Left cardiac atrium (tissue), 4 donors: Measurements from ENCODE around the gene OSBPL5. TPM values are rescaled to one million over a fixed set of nuclear protein-coding genes. Genes with fewer than 3 reads are reported as not detected.

Experiments
- ATAC-seq, 2 donors: fragments of 200-7000 bp; cut with Tn5 transposase; one replicate each; pipeline ENCODE4 v1.9.1; 2020; ENCODE audit warnings: mild to moderate bottlenecking in 2 of 2, moderate library complexity in 2 of 2
- DNase-seq: peaks from one replicate; pipeline ENCODE4 v3.0.0-alpha.2; 2020
- intact Hi-C, 2 donors: fragments of 100-400 bp; cut with DNase I; formaldehyde crosslinking; loops; one replicate each; pipeline versions ENCODE4 v1.14.1 to v1.15.1; 2022 to 2023
- total RNA-seq, 2 donors: library from RNA; stranded (reverse); fragmentation: NEBNext Ultra II Directional; extraction: Animal tissue kit (Norgen Biotek cat#: 25700); gene quantifications; one replicate each; pipeline ENCODE4 v1.2.1, GENCODE V29; 2021
- donor health status: DM: no; HTN: yes; CAD: no.
- donor health status: DM: no; HTN: yes; CAD: no; lungs with severe emphysema.
- donor health status: DM: yes; HTN: yes; CAD: no.
- donor health status: Dilated cardiomyopathy.

The OSBPL5 gene
- total RNA-seq, 2 donors from 2014 or later = 17.3 to 21.0 TPM

- intact Hi-C loops = no loop called here
- DNase-seq = no peak
These were observed 68.1 kb downstream of the OSBPL5 start for GRCh38 chr11:3096909-3097530.

GRCh38 chr11:3095712-3096361 lies 69.3 kb downstream of the OSBPL5 start:
- intact Hi-C loops = no loop called here
- peak; percentile 56 for DNase-seq
- ATAC-seq = peak; percentile 27 to 50

More at GRCh38 chr11:3096909-3097530, 68.1 kb downstream of the OSBPL5 start:
- ATAC-seq = no peak

GRCh38 chr11:3094223-3094824 lies 70.8 kb downstream of the OSBPL5 start:
- ATAC-seq (no peak), DNase-seq (no peak)
- intact Hi-C loops = no loop called here

GRCh38 chr11:3093281-3094191 lies 71.6 kb downstream of the OSBPL5 start:
- no peak for DNase-seq
- no peak for ATAC-seq
- intact Hi-C loops = no loop called here

GRCh38 chr11:3092603-3093141 lies 72.4 kb downstream of the OSBPL5 start:
- DNase-seq (no peak), ATAC-seq (no peak)
- intact Hi-C loops = no loop called here

- intact Hi-C loops = loop anchor here (1.0 to 2.0 kb wide), 2 partner anchors 55 kb away; no protein-coding TSS in a partner anchor
These were observed 73.1 kb downstream of the OSBPL5 start for GRCh38 chr11:3091846-3092602.

GRCh38 chr11:3091081-3091845 lies 73.8 kb downstream of the OSBPL5 start:
- DNase-seq (no peak), ATAC-seq (no peak)
- intact Hi-C loops = loop anchor here (1.0 to 2.0 kb wide), 2 partner anchors 54 kb away; no protein-coding TSS in a partner anchor

More at GRCh38 chr11:3091846-3092602, 73.1 kb downstream of the OSBPL5 start:
- ATAC-seq = peak; percentile 69 to 72
- peak; percentile 68 for DNase-seq

GRCh38 chr11:3090096-3090901 lies 74.8 kb downstream of the OSBPL5 start:
- intact Hi-C loops = loop anchor here in 1 of 2 donors (2.0 kb wide), 1 partner anchor 53 kb away; no protein-coding TSS in a partner anchor
- DNase-seq (no peak), ATAC-seq (no peak)

GRCh38 chr11:3089236-3090061 lies 75.7 kb downstream of the OSBPL5 start:
- ATAC-seq = no peak
- intact Hi-C loops = loop anchor here in 1 of 2 donors (2.0 kb wide), 1 partner anchor 53 kb away; no protein-coding TSS in a partner anchor
- DNase-seq = no peak

- ATAC-seq = no peak
- DNase-seq = no peak
- intact Hi-C loops = no loop called here
These were observed 76.3 kb downstream of the OSBPL5 start for GRCh38 chr11:3088806-3089205.

GRCh38 chr11:3087821-3088800 lies 77.0 kb downstream of the OSBPL5 start:
- ATAC-seq = no peak
- intact Hi-C loops = no loop called here
- DNase-seq = no peak

- no peak for ATAC-seq
- intact Hi-C loops = no loop called here
- DNase-seq = no peak
These were observed 77.7 kb downstream of the OSBPL5 start for GRCh38 chr11:3087373-3087772.

GRCh38 chr11:3086671-3087150 lies 78.4 kb downstream of the OSBPL5 start:
- ATAC-seq = no peak
- DNase-seq = no peak
- intact Hi-C loops = no loop called here

GRCh38 chr11:3086114-3086513 lies 79.0 kb downstream of the OSBPL5 start:
- intact Hi-C loops = no loop called here
- ATAC-seq (no peak), DNase-seq (no peak)

- intact Hi-C loops = no loop called here
- DNase-seq = no peak
These were observed 80.1 kb downstream of the OSBPL5 start for GRCh38 chr11:3085052-3085451.

More at GRCh38 chr11:3085052-3085451, 80.1 kb downstream of the OSBPL5 start:
- no peak for ATAC-seq
